H1 (cell line): ENCODE measurements around the gene CAMK2B. TPM values are rescaled to one million over a fixed set of nuclear protein-coding genes. Genes with fewer than 3 reads are reported as not detected.

Experiments used
- CTCF ChIA-PET: fragments of 300-600 bp; sonication (Branson Sonifier 250); formaldehyde crosslinking; loops from one replicate; lab custom pipeline; 2021; ENCODE audit not compliant: partially characterized antibody; lab: Charles Lee
- POLR2A ChIA-PET: fragments of 300-600 bp; sonication (Branson Sonifier 250); formaldehyde crosslinking; loops from one replicate; lab custom pipeline; 2021; ENCODE audit warnings: inconsistent platforms; ENCODE audit not compliant: partially characterized antibody; lab: Charles Lee
- DNase-seq, 2 experiments: peaks; one replicate each; pipeline versions ENCODE4 v3.0.0 to v3.0.0-alpha.2; 2010 to 2022; ENCODE audit warnings: low spot score in 2 of 2, low read depth in 1 of 2, mixed read lengths in 1 of 2
- FAIRE-seq: peaks from 2 replicates; lab custom pipeline; 2011; peaks lifted over from hg19 to GRCh38; lab: Jason Lieb, UNC
- H2AFZ ChIP-seq: 2 replicates; pipeline ENCODE4 v1.8.1; 2012; ENCODE audit warnings: low read length, inconsistent platforms
- H2AK5ac ChIP-seq: 2 replicates; pipeline ENCODE4 v1.6.1; 2013; ENCODE audit warnings: low read depth, low read length
- H2BK120ac ChIP-seq: replicated peaks from 2 replicates; pipeline ENCODE3; 2013; ENCODE audit warnings: low read depth, low read length, inconsistent platforms
- H2BK12ac ChIP-seq: 2 replicates; pipeline ENCODE4 v1.6.1; 2013; ENCODE audit warnings: low read depth, low read length
- H2BK15ac ChIP-seq: 2 replicates; pipeline ENCODE4 v1.6.1; 2013; ENCODE audit warnings: low read length
- H2BK20ac ChIP-seq: 2 replicates; pipeline ENCODE4 v1.6.1; 2013; ENCODE audit warnings: low read length
- H2BK5ac ChIP-seq: 2 replicates; pipeline ENCODE4 v1.6.1; 2013; ENCODE audit warnings: low read depth, low read length
- H3K14ac ChIP-seq: 2 replicates; pipeline ENCODE4 v1.6.1; 2013; ENCODE audit warnings: inconsistent platforms; ENCODE audit not compliant: insufficient read length
- H3K18ac ChIP-seq: 2 replicates; pipeline ENCODE4 v1.6.1; 2013; ENCODE audit warnings: low read length; ENCODE audit errors: extremely low read depth
- H3K23ac ChIP-seq: 2 replicates; pipeline ENCODE4 v1.6.1; 2013; ENCODE audit warnings: inconsistent platforms; ENCODE audit not compliant: insufficient read length
- H3K23me2 ChIP-seq: 2 replicates; pipeline ENCODE4 v1.6.1; 2013; ENCODE audit warnings: low read depth, low read length
- H3K27ac ChIP-seq: 2 replicates; pipeline ENCODE4 v1.6.1; 2011; ENCODE audit warnings: low read depth, low read length, inconsistent platforms
- H3K27me3 ChIP-seq, 4 experiments: replicated peaks in 1 of 4; 1 replicate in 1 of 4; 2 replicates in 3 of 4; pipeline versions ENCODE4 v1.6.1 to v1.8.1; 2011 to 2013; ENCODE audit warnings: low read length in 3 of 4, mild to moderate bottlenecking in 3 of 4, inconsistent platforms in 2 of 4, mixed read lengths in 2 of 4, moderate library complexity in 1 of 4; ENCODE audit not compliant: control insufficient read depth in 3 of 4, insufficient read depth in 3 of 4; ENCODE audit errors: extremely low read depth in 1 of 4
- H3K36me3 ChIP-seq, 4 experiments: 2 replicates each; pipeline versions ENCODE4 v1.6.1 to v1.8.1; 2011 to 2013; ENCODE audit warnings: mild to moderate bottlenecking in 4 of 4, low read length in 3 of 4, moderate library complexity in 2 of 4, control low read depth in 1 of 4, inconsistent platforms in 1 of 4; ENCODE audit not compliant: insufficient read depth in 4 of 4, control insufficient read depth in 2 of 4
- H3K4ac ChIP-seq: replicated peaks from 2 replicates; pipeline ENCODE3; 2013; ENCODE audit warnings: low read length, low read depth, mixed read lengths, inconsistent platforms; ENCODE audit not compliant: insufficient read length
- H3K4me1 ChIP-seq, 4 experiments: replicated peaks in 1 of 4; 1 replicate in 1 of 4; 2 replicates in 3 of 4; pipeline versions ENCODE4 v1.6.1 to v1.8.1; 2011 to 2013; ENCODE audit warnings: low read length in 3 of 4, inconsistent platforms in 2 of 4, mixed read lengths in 1 of 4; ENCODE audit not compliant: insufficient read depth in 4 of 4, control insufficient read depth in 3 of 4
- H3K4me2 ChIP-seq, 2 experiments: 2 replicates each; pipeline versions ENCODE4 v1.6.1 to v1.8.1; 2011 to 2013; ENCODE audit warnings: low read depth in 2 of 2, low read length in 2 of 2, control low read depth in 1 of 2, inconsistent platforms in 1 of 2, mild to moderate bottlenecking in 1 of 2; ENCODE audit not compliant: insufficient read depth in 1 of 2
- H3K4me3 ChIP-seq, 4 experiments: fragments of 200-600, 300-600 bp in 1 of 4; sonication (generic), shearing (Covaris generic), sonication (Bioruptor Twin) in 1 of 4; 2 replicates each; pipeline versions ENCODE4 v1.5.1 to v1.8.1; 2011 to 2016; ENCODE audit warnings: low read length in 4 of 4, low read depth in 3 of 4, control low read depth in 2 of 4, inconsistent platforms in 2 of 4, mild to moderate bottlenecking in 2 of 4, mixed read lengths in 1 of 4, moderate library complexity in 1 of 4; ENCODE audit not compliant: insufficient read depth in 2 of 4; ENCODE audit errors: extremely low read depth in 1 of 4
- H3K56ac ChIP-seq: replicated peaks from 2 replicates; pipeline ENCODE3; 2013; ENCODE audit warnings: low read depth, mild to moderate bottlenecking, mixed read lengths, low read length, inconsistent platforms; ENCODE audit not compliant: insufficient read length
- H3K79me1 ChIP-seq: 2 replicates; pipeline ENCODE4 v1.6.1; 2013; ENCODE audit warnings: low read depth, low read length, control low read depth
- H3K79me2 ChIP-seq, 2 experiments: 2 replicates each; pipeline versions ENCODE4 v1.6.1 to v1.8.1; 2012 to 2013; ENCODE audit warnings: low read length in 2 of 2, mild to moderate bottlenecking in 2 of 2, inconsistent platforms in 1 of 2; ENCODE audit not compliant: insufficient read depth in 2 of 2, control insufficient read depth in 1 of 2
- H3K9ac ChIP-seq, 4 experiments: replicated peaks in 1 of 4; 1 replicate in 1 of 4; 2 replicates in 3 of 4; pipeline versions ENCODE4 v1.6.1 to v1.8.1; 2011 to 2013; ENCODE audit warnings: low read depth in 3 of 4, low read length in 3 of 4, control low read depth in 2 of 4, mild to moderate bottlenecking in 2 of 4, moderate library complexity in 2 of 4, inconsistent platforms in 1 of 4; ENCODE audit errors: extremely low read depth in 1 of 4
- H3K9me3 ChIP-seq, 2 experiments: 2 replicates each; pipeline versions ENCODE4 v1.6.1 to v1.8.1; 2012 to 2013; ENCODE audit warnings: mild to moderate bottlenecking in 2 of 2, moderate library complexity in 2 of 2, control low read depth in 1 of 2, inconsistent platforms in 1 of 2, low read depth in 1 of 2, low read length in 1 of 2, mixed read lengths in 1 of 2; ENCODE audit not compliant: insufficient read depth in 2 of 2
- H4K20me1 ChIP-seq, 2 experiments: replicated peaks in 1 of 2; 2 replicates each; pipeline versions ENCODE3 to v1.8.1; 2011 to 2013; ENCODE audit warnings: inconsistent platforms in 2 of 2, low read length in 2 of 2, mild to moderate bottlenecking in 1 of 2; ENCODE audit not compliant: insufficient read depth in 2 of 2, control insufficient read depth in 1 of 2
- H4K5ac ChIP-seq: 2 replicates; pipeline ENCODE4 v1.6.1; 2013; ENCODE audit warnings: low read length, low read depth, mixed read lengths, inconsistent platforms; ENCODE audit not compliant: insufficient read length
- H4K8ac ChIP-seq: 2 replicates; pipeline ENCODE4 v1.8.0; 2013; ENCODE audit warnings: mild to moderate bottlenecking, moderate library complexity, low read length, inconsistent platforms; ENCODE audit not compliant: insufficient read depth; ENCODE audit errors: extremely low read depth
- H4K91ac ChIP-seq: replicated peaks from 2 replicates; pipeline ENCODE3; 2013; ENCODE audit warnings: low read length, mixed read lengths, inconsistent platforms; ENCODE audit not compliant: insufficient read length
- ATF2 ChIP-seq: IDR thresholded peaks from 2 replicates; pipeline ENCODE4 v1.6.1; 2012; ENCODE audit warnings: low read length, inconsistent platforms
- HDAC6 ChIP-seq: IDR thresholded peaks from one replicate; pipeline ENCODE4 v1.7.1; 2012; ENCODE audit warnings: low read depth, mild to moderate bottlenecking, inconsistent platforms, low read length, moderate library complexity
- NANOG ChIP-seq: IDR thresholded peaks from 2 replicates; pipeline ENCODE4 v1.6.1; 2011; ENCODE audit warnings: low read length, low read depth, mild to moderate bottlenecking, inconsistent platforms; ENCODE audit not compliant: insufficient read depth, poor library complexity, severe bottlenecking
- SRF ChIP-seq: IDR thresholded peaks from 2 replicates; pipeline ENCODE4 v1.6.1; 2011; ENCODE audit warnings: mild to moderate bottlenecking, low read depth, low read length, moderate library complexity
- TCF12 ChIP-seq: IDR thresholded peaks from 2 replicates; pipeline ENCODE4 v1.6.1; 2011; ENCODE audit warnings: low read depth, mild to moderate bottlenecking, low read length
- WGBS, 2 experiments: shearing (Covaris generic) in 1 of 2; methylation state at CpG; one replicate each; pipeline versions ENCODE4 v1.1.6 to v1.1.7; 2013 to 2015; ENCODE audit warnings: low lambda C conversion rate in 2 of 2, mixed read lengths in 2 of 2, inconsistent platforms in 1 of 2, low coverage in 1 of 2, missing lambda C conversion rate in 1 of 2; ENCODE audit not compliant: insufficient replicate concordance in 2 of 2, insufficient coverage in 1 of 2, insufficient read length in 1 of 2; ENCODE audit errors: extremely low coverage in 1 of 2, missing lambda C conversion rate in 1 of 2; 5-methylcytosine and 5-hydroxymethylcytosine counted together
- polyA plus RNA-seq, 7 experiments: library from polyadenylated mRNA; depleted of rRNA in 3 of 7; stranded (reverse) in 5 of 7; unstranded in 2 of 7; fragments of >200 nt in 5 of 7; fragments of 200-250 nt in 2 of 7; gene quantifications; 1 replicate in 5 of 7; 2 replicates in 1 of 7; 4 replicates in 1 of 7; pipeline versions ENCODE4 v1.2.1 to v1.2.3, GENCODE V29; 2011 to 2013; ENCODE audit warnings: missing spikeins in 2 of 7, mixed read lengths in 2 of 7
- total RNA-seq: library from RNA; stranded (reverse); fragmentation: NEBNext Ultra II Directional; extraction: Animal tissue kit (Norgen Biotek cat#: 25700); gene quantifications from 2 replicates; pipeline ENCODE4 v1.2.1, GENCODE V29; 2021

Gene CAMK2B
- total and polyA plus RNA-seq, 2 of the 8 experiments (the other 6 are each of a cell fraction or from before 2014, with no cell fraction given): 0.05 to 0.15 TPM

GRCh38 chr7:44291733-44292419 is 33.5 kb downstream of the CAMK2B start:
- POLR2A ChIA-PET: interaction anchor here (0.7 kb wide), 1 partner anchor 18 kb away, joined by 3 read pairs; no protein-coding TSS in a partner anchor
- H2AFZ ChIP-seq: no peak overlapping the region
- no peak for FAIRE-seq

More at GRCh38 chr7:44291733-44292419, 33.5 kb downstream of the CAMK2B start:
- no peaks in the 10 kb centered on the region for H3K79me1 ChIP-seq
- H3K9ac ChIP-seq: no peak overlapping the region
- DNase-seq: no peak
- WGBS, 2 experiments: 81% methylated on average over 9 of the region's 9 CpGs; no CpG with 5 or more reads in 1 of the 2 experiments
- no peak overlapping the region for H2BK12ac ChIP-seq
- TF ChIP-seq NANOG (no peak), ATF2 (no peak), HDAC6 (no peak), SRF (no peak), TCF12 (no peak)
- H3K9me3 ChIP-seq: no peaks in the 10 kb centered on the region
- H4K8ac ChIP-seq: no peak overlapping the region
- no peak overlapping the region for H4K91ac ChIP-seq
- H2BK15ac ChIP-seq: no peak overlapping the region
- no peak overlapping the region for H2BK20ac ChIP-seq
- H3K14ac ChIP-seq: no peak overlapping the region
- H3K36me3 ChIP-seq: no peaks in the 10 kb centered on the region
- H3K18ac ChIP-seq: no peak overlapping the region
- H3K4me3 ChIP-seq: no peak overlapping the region
- H4K5ac ChIP-seq: no peak overlapping the region
- H2AK5ac ChIP-seq: no peak overlapping the region
- no peaks in the 10 kb centered on the region for H3K79me2 ChIP-seq
- H3K23me2 ChIP-seq: no peaks in the 10 kb centered on the region
- no peaks in the 10 kb centered on the region; a peak in 1 of 7 replicates for H3K27me3 ChIP-seq
- no peak overlapping the region for H3K56ac ChIP-seq
- no peak overlapping the region for H3K27ac ChIP-seq
- H3K4me2 ChIP-seq: no peak overlapping the region
- no peak overlapping the region for H2BK5ac ChIP-seq
- peaks cover 0 to 4% of the 10 kb centered on the region in 2 experiments for H4K20me1 ChIP-seq
- peaks cover 0 to 6% (median 0%) of the 10 kb centered on the region in 4 experiments; a peak in 2 of 7 replicates for H3K4me1 ChIP-seq
- CTCF ChIA-PET: interaction anchor here (2.2 kb wide), 1 partner anchor 51 kb away, joined by 6 read pairs; no protein-coding TSS in a partner anchor
- no peak overlapping the region for H2BK120ac ChIP-seq
- no peak overlapping the region for H3K4ac ChIP-seq
- no peak overlapping the region for H3K23ac ChIP-seq
